Measurements from ENCODE around the gene ELP4. TPM values are rescaled to one million over a fixed set of nuclear protein-coding genes. Genes with fewer than 3 reads are reported as not detected.

Gene ELP4
- total RNA-seq, 1 donor from 2014 or later = 16.7 TPM

GRCh38 chr11:31712851-31713250 lies 203.3 kb downstream of the ELP4 start:
- no peak overlapping the region for H3K4me3 ChIP-seq (ENCODE audit: low read depth, low read length)
- TF ChIP-seq CTCF (conservative IDR thresholded peaks at IDR 0.05; ENCODE audit: low read depth, low read length) = no peak
- no peak for DNase-seq (ENCODE audit: low read depth)

GRCh38 chr11:31714840-31715239 lies 205.3 kb downstream of the ELP4 start:
- no peak for TF ChIP-seq CTCF (conservative IDR thresholded peaks at IDR 0.05; ENCODE audit: low read depth, low read length)
- DNase-seq (ENCODE audit: low read depth) = no peak
- no peak overlapping the region for H3K4me3 ChIP-seq (ENCODE audit: low read depth, low read length)

GRCh38 chr11:31720225-31720624 lies 210.7 kb downstream of the ELP4 start:
- DNase-seq (ENCODE audit: low read depth) = no peak
- no peak overlapping the region for H3K4me3 ChIP-seq (ENCODE audit: low read depth, low read length)
- no peak for TF ChIP-seq CTCF (conservative IDR thresholded peaks at IDR 0.05; ENCODE audit: low read depth, low read length)

- no peak overlapping the region for H3K4me3 ChIP-seq (ENCODE audit: low read depth, low read length)
- no peak for TF ChIP-seq CTCF (conservative IDR thresholded peaks at IDR 0.05; ENCODE audit: low read depth, low read length)
- DNase-seq (ENCODE audit: low read depth) = no peak
These were observed 211.3 kb downstream of the ELP4 start for GRCh38 chr11:31720671-31721365.

- no peak for DNase-seq (ENCODE audit: low read depth)
- no peak for TF ChIP-seq CTCF (conservative IDR thresholded peaks at IDR 0.05; ENCODE audit: low read depth, low read length)
- no peak overlapping the region for H3K4me3 ChIP-seq (ENCODE audit: low read depth, low read length)
These were observed 213.2 kb downstream of the ELP4 start for GRCh38 chr11:31722754-31723153.

GRCh38 chr11:31725176-31725575 lies 215.6 kb downstream of the ELP4 start:
- no peak for DNase-seq (ENCODE audit: low read depth)
- no peak for TF ChIP-seq CTCF (conservative IDR thresholded peaks at IDR 0.05; ENCODE audit: low read depth, low read length)
- no peak overlapping the region for H3K4me3 ChIP-seq (ENCODE audit: low read depth, low read length)

- no peak overlapping the region for H3K4me3 ChIP-seq (ENCODE audit: low read depth, low read length)
- no peak for DNase-seq (ENCODE audit: low read depth)
- TF ChIP-seq CTCF (conservative IDR thresholded peaks at IDR 0.05; ENCODE audit: low read depth, low read length) = no peak
These were observed 218.9 kb downstream of the ELP4 start for GRCh38 chr11:31728432-31728831.

All from epithelial cell of proximal tubule (primary cell).